Right lobe of liver (tissue), 4 donors: ENCODE measurements around the gene C4orf51.

Experiments used
- POLR2A ChIP-seq: fragments of 450-650 bp; IDR thresholded peaks from one replicate; pipeline ENCODE4 v1.6.1; 2017; ENCODE audit warnings: antibody characterized with exemption, mild to moderate bottlenecking
- TF ChIP-seq, protein P1 (sequence below), 4 donors: fragments of 200-600 bp in 3 of 4; fragments of 450-650 bp in 1 of 4; IDR thresholded peaks; one replicate each; pipeline versions ENCODE4 v1.5.1 to v1.8.0; 2016 to 2022; ENCODE audit warnings: antibody characterized with exemption in 4 of 4, mild to moderate bottlenecking in 2 of 4
- donor health status: DM: no; HTN: no; CAD: no.
- donor health status: DM: no; HTN: no; CAD: no.
- donor health status: DM: no; HTN: yes; CAD: no.

DNA sequence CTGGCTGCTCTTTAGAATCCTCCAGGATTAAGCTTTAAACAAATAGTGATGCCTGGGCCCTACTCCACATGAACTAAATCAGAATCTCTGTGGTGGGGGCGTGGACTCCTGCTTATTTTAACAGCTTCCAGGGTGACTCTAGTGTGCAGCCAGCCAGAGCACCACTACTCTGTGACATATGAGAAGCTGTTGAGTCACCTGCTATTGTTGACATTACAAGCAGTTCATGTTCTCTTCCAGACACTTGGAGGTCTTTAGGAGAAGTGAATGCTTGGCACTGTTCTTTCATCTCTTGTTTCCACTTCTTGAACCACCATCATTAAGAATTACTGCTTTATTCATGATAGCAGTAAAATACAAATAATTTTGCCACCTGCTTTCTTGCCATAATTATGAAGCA is 426 bp upstream of the C4orf51 start:
- TF ChIP-seq POLR2A: no peak
- TF ChIP-seq, protein P1, sequence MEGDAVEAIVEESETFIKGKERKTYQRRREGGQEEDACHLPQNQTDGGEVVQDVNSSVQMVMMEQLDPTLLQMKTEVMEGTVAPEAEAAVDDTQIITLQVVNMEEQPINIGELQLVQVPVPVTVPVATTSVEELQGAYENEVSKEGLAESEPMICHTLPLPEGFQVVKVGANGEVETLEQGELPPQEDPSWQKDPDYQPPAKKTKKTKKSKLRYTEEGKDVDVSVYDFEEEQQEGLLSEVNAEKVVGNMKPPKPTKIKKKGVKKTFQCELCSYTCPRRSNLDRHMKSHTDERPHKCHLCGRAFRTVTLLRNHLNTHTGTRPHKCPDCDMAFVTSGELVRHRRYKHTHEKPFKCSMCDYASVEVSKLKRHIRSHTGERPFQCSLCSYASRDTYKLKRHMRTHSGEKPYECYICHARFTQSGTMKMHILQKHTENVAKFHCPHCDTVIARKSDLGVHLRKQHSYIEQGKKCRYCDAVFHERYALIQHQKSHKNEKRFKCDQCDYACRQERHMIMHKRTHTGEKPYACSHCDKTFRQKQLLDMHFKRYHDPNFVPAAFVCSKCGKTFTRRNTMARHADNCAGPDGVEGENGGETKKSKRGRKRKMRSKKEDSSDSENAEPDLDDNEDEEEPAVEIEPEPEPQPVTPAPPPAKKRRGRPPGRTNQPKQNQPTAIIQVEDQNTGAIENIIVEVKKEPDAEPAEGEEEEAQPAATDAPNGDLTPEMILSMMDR (IDR thresholded peaks at IDR 0.05): no peak
